Thyroid gland (tissue), 4 donors: Measurements from ENCODE around the gene RNFT2. TPM values are rescaled to one million over a fixed set of nuclear protein-coding genes. Genes with fewer than 3 reads are reported as not detected.

ENCODE experiments used
- DNase-seq, 2 donors: peaks; one replicate each; pipeline ENCODE4 v3.0.0-alpha.2; 2019
- H3K27ac ChIP-seq, 3 donors: fragments of 200-600 bp; sonication (generic); 1 replicate in 2 of 3; 2 replicates in 1 of 3; pipeline ENCODE4 v1.5.1; 2016 to 2019; ENCODE audit warnings: mild to moderate bottlenecking in 1 of 3, moderate library complexity in 1 of 3
- H3K27me3 ChIP-seq: fragments of 200-600 bp; sonication (generic); one replicate; pipeline ENCODE4 v1.5.1; 2019
- H3K36me3 ChIP-seq, 2 donors: fragments of 200-600 bp; sonication (generic); one replicate each; pipeline ENCODE4 v1.5.1; 2016 to 2019
- H3K4me1 ChIP-seq, 2 donors: fragments of 200-600 bp; sonication (generic); one replicate each; pipeline ENCODE4 v1.5.1; 2017 to 2019
- H3K4me3 ChIP-seq, 3 donors: fragments of 200-600 bp; sonication (generic); replicated peaks in 1 of 3; 1 replicate in 2 of 3; 2 replicates in 1 of 3; pipeline ENCODE4 v1.5.1; 2016; ENCODE audit warnings: mild to moderate bottlenecking in 1 of 3
- H3K9me3 ChIP-seq: fragments of 200-600 bp; sonication (generic); one replicate; pipeline ENCODE4 v1.5.1; 2017
- POLR2A ChIP-seq, 2 donors: fragments of 450-650 bp; IDR thresholded peaks; one replicate each; pipeline ENCODE4 v1.6.1; 2017; ENCODE audit warnings: antibody characterized with exemption in 2 of 2, mild to moderate bottlenecking in 2 of 2, moderate library complexity in 1 of 2
- WGBS, 2 donors: methylation state at CpG; one replicate each; pipeline ENCODE4 v1.1.5; 2017; 5-methylcytosine and 5-hydroxymethylcytosine counted together
- intact Hi-C: fragments of 100-400 bp; cut with DNase I; formaldehyde crosslinking; loops from one replicate; pipeline ENCODE4 v1.15.1; 2023
- total RNA-seq, 4 donors: library from RNA; depleted of rRNA; stranded (reverse); fragments of >200 nt; gene quantifications; one replicate each; pipeline ENCODE4 v1.2.3, GENCODE V29; 2016
- TF ChIP-seq, protein P1 (sequence below), 6 experiments: fragments of 200-600 bp in 3 of 6; fragments of 450-650 bp in 3 of 6; sonication (generic) in 3 of 6; IDR thresholded peaks; one replicate each; pipeline ENCODE4 v1.5.1; 2016 to 2019; ENCODE audit warnings: antibody characterized with exemption in 6 of 6, mild to moderate bottlenecking in 2 of 6, inconsistent platforms in 1 of 6, moderate library complexity in 1 of 6

The RNFT2 gene
- total RNA-seq, 4 donors from 2014 or later = 2.3 to 5.0 (median 4.5) TPM

DNA sequence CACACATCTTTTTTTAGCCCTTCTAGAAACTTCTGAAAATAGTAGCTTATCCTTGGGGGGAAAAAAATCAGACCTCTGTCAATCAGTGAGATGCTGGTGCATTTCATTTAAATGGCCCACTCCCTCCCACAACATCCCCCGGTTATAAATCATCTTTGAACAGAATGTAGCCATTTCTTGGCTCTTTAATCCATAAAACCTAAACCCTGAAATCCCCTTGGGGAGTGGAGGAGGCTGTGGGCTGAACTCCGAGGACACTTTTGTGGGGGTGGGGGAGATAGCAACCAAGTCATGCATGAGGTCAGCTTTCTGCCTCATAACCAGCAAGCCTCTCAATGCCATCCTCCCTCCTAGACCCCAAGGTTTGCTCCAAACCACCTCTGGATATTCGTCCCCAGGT lies 122.1 kb downstream of the RNFT2 start:
- TF ChIP-seq, protein P1, sequence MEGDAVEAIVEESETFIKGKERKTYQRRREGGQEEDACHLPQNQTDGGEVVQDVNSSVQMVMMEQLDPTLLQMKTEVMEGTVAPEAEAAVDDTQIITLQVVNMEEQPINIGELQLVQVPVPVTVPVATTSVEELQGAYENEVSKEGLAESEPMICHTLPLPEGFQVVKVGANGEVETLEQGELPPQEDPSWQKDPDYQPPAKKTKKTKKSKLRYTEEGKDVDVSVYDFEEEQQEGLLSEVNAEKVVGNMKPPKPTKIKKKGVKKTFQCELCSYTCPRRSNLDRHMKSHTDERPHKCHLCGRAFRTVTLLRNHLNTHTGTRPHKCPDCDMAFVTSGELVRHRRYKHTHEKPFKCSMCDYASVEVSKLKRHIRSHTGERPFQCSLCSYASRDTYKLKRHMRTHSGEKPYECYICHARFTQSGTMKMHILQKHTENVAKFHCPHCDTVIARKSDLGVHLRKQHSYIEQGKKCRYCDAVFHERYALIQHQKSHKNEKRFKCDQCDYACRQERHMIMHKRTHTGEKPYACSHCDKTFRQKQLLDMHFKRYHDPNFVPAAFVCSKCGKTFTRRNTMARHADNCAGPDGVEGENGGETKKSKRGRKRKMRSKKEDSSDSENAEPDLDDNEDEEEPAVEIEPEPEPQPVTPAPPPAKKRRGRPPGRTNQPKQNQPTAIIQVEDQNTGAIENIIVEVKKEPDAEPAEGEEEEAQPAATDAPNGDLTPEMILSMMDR (IDR thresholded peaks at IDR 0.05) = no peak
- TF ChIP-seq POLR2A (IDR thresholded peaks at IDR 0.05) = no peak
- Histone ChIP-seq H3K27ac (no peak overlapping the region), H3K4me1 (no peaks in the 10 kb centered on the region), H3K36me3 (no peaks in the 10 kb centered on the region), H3K9me3 (no peaks in the 10 kb centered on the region), H3K27me3 (no peaks in the 10 kb centered on the region), H3K4me3 (no peak overlapping the region)
- no peak for DNase-seq
- WGBS, 2 donors = 37 to 43% methylated on average over 3 of the region's 3 CpGs
- intact Hi-C loops = no loop called here

DNA sequence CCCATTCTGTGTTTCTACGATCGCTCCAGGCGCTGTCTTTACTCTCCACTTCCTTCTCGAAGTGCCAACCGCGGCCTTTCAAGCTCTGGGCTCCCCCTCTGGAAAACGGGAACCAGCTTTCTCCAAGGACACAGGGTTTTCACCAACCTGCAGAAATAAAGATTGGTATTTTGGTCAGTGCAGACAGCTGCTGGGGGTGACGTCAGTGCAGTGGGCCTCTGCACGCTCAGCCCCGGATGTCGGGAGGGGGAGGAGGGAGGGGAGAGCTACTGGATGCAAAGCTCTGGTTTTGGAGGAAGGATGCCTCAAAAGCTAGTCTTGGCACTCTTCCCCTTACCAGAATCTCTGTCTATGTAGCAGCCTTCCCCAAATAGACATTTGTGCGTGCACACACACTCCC lies 123.2 kb downstream of the RNFT2 start:
- no peak for DNase-seq
- TF ChIP-seq, protein P1 (IDR thresholded peaks at IDR 0.05) = no peak
- TF ChIP-seq POLR2A (IDR thresholded peaks at IDR 0.05) = no peak
- Histone ChIP-seq H3K27ac (no peak overlapping the region), H3K36me3 (no peaks in the 10 kb centered on the region), H3K9me3 (no peaks in the 10 kb centered on the region), H3K4me1 (no peaks in the 10 kb centered on the region), H3K27me3 (no peaks in the 10 kb centered on the region), H3K4me3 (no peak overlapping the region)
- intact Hi-C loops = no loop called here
- 43 to 50% methylated on average over 12 of the region's 12 CpGs for WGBS, 2 donors

DNA sequence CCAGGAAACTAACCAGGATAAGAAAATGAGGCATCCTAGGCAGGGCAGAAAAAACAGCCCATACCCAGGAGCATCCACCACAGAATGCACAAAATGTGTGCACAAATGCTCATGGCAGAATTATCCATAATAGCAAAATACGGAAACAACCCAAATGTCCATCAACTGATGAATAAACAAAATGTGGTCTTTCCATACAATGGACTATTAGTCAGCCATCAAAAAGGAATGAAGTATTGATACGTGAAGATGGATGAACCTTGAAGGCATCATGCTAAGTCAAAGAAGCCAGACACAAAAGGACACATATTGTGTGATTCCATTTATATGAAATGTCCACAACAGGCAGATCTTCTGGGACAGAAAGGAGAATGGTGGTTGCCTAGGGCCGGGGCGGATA lies 124.1 kb downstream of the RNFT2 start:
- intact Hi-C loops = no loop called here
- Histone ChIP-seq H3K27ac (no peak overlapping the region), H3K4me1 (no peaks in the 10 kb centered on the region), H3K36me3 (no peaks in the 10 kb centered on the region), H3K9me3 (no peaks in the 10 kb centered on the region), H3K27me3 (no peaks in the 10 kb centered on the region), H3K4me3 (no peak overlapping the region)
- 95 to 96% methylated on average over 4 of the region's 4 CpGs for WGBS, 2 donors
- no peak for DNase-seq
- TF ChIP-seq, protein P1 (IDR thresholded peaks at IDR 0.05) = no peak
- no peak for TF ChIP-seq POLR2A (IDR thresholded peaks at IDR 0.05)

DNA sequence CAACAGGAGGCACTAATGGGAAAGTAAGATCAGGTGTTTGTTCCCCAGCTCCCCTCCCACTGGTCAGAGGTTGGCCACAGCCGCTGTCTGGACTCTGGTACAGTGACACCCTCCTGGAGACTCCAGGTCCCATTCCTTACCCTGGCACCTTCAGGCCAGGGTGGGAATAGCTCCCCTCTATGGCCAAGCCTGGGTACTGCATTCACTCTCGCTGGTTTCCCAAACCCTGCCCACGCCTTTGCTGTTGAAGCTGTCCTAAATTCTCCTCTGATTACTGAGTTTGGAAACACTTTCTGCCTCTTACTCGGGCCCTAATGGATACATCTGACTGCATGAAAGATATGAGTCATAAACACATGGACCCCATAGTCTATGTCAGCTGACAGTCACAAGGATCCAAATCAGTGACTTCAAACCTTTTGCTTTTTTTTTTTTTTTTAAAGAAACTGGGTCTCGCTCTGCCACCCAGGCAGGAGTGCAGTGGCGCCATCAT lies 125.2 kb downstream of the RNFT2 start:
- Histone ChIP-seq H3K27me3 (no peaks in the 10 kb centered on the region), H3K4me1 (no peaks in the 10 kb centered on the region), H3K4me3 (no peak overlapping the region), H3K36me3 (no peaks in the 10 kb centered on the region), H3K9me3 (no peaks in the 10 kb centered on the region), H3K27ac (no peak overlapping the region)
- intact Hi-C loops = no loop called here
- DNase-seq = no peak
- TF ChIP-seq, protein P1 (IDR thresholded peaks at IDR 0.05) = peak in 1 of 6 experiments; percentile 30
- no peak for TF ChIP-seq POLR2A (IDR thresholded peaks at IDR 0.05)
- WGBS, 2 donors = 40 to 48% methylated on average over 6 of the region's 6 CpGs

DNA sequence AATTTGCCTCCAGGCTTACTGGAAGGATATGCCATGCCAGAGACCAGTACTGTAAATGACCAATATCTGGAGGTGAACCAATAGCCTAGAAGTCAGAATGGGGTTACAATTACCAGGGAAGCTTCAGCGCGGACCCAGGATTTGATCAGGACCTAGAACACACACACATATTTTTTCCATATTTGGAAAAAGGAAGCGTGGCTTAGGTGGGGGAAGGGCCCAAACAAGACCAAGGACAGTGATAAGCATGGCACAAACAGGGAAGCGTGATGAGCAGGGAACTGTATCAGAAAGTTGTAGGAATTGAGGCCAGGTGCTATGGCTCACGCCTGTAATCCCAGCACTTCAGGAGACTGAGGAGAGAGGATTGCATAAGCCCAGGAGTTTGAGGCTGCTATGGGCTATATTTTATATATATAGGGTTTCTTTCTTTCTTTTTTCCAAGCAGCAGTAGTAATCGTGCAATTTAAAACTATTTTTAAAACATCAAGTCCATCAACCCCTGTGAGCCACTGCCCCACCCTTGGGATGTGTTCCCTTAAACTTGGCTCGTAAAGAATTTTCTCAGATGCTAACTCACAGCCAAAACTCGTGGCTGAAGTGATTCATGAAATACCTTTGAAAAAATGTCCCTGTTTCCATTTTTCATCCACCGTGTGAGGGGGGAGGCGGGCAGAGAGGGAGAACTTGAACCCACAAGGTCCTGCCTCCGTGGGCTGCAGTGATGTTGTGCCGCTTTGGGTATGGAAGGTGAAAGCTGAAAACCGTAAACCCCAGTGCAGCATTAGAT lies 126.5 kb downstream of the RNFT2 start:
- H3K4me1 ChIP-seq = no peaks in the 10 kb centered on the region
- H3K27me3 ChIP-seq = no peaks in the 10 kb centered on the region
- H3K27ac ChIP-seq = no peak overlapping the region
- intact Hi-C loops = no loop called here
- no peak overlapping the region for H3K4me3 ChIP-seq
- no peaks in the 10 kb centered on the region for H3K36me3 ChIP-seq
- no peak for TF ChIP-seq POLR2A (IDR thresholded peaks at IDR 0.05)
- TF ChIP-seq, protein P1 (IDR thresholded peaks at IDR 0.05) = no peak
- DNase-seq = no peak
- WGBS, 2 donors = 73 to 79% methylated on average over 13 of the region's 13 CpGs
- H3K9me3 ChIP-seq = no peaks in the 10 kb centered on the region
